GM12878 (cell line): ENCODE data around the gene PLA2G3. TPM values are rescaled to one million over a fixed set of nuclear protein-coding genes. Genes with fewer than 3 reads are reported as not detected.
"Not testable (repeated sequence)": the region's sequence is repeated elsewhere in the genome, so short reads cannot be mapped to it uniquely, and the experiment has no call there.

Experiments
- ATAC-seq: fragments of 200-7000 bp; cut with Tn5 transposase; 3 replicates; pipeline ENCODE4 v1.9.1; 2020; ENCODE audit warnings: mild to moderate bottlenecking, moderate library complexity
- BruUV-seq: library from RNA; stranded (reverse); fragments of 400-500 nt; replicated peaks from 2 replicates; lab custom pipeline; 2021; lab: Mats Ljungman, UMichigan
- CTCF ChIA-PET: fragments of 300-600 bp; sonication (Branson Sonifier 250); formaldehyde crosslinking; extraction: SDS; loops from one replicate; lab custom pipeline; 2021; ENCODE audit warnings: inconsistent platforms; lab: Yijun Ruan, JAX
- POLR2A ChIA-PET: fragments of 350-600 bp; formaldehyde crosslinking; extraction: SDS; loops from one replicate; lab custom pipeline; 2021; ENCODE audit warnings: inconsistent platforms; lab: Charles Lee
- RAD21 ChIA-PET: fragments of 300-600 bp; sonication (Branson Sonifier 250); formaldehyde crosslinking; loops from one replicate; lab custom pipeline; 2023; ENCODE audit warnings: antibody characterized with exemption; ENCODE audit not compliant: unreplicated experiment; lab: Charles Lee
- SMC1A ChIA-PET: fragments of 300-600 bp; sonication (Branson Sonifier 250); formaldehyde crosslinking; loops from one replicate; lab custom pipeline; 2023; ENCODE audit not compliant: unreplicated experiment, uncharacterized antibody; lab: Charles Lee
- DNase-seq: peaks from one replicate; pipeline ENCODE4 v3.0.0-alpha.2; 2011; ENCODE audit warnings: low read depth, low spot score
- FAIRE-seq: peaks from 3 replicates; lab custom pipeline; 2011; peaks lifted over from hg19 to GRCh38; lab: Jason Lieb, UNC
- H2AFZ ChIP-seq: 2 replicates; pipeline ENCODE4 v1.6.0; 2011; ENCODE audit warnings: low read depth, low read length, control low read depth; ENCODE audit not compliant: control insufficient read depth
- H3K27ac ChIP-seq: 2 replicates; pipeline ENCODE4 v1.5.1; 2011; ENCODE audit warnings: control low read depth; ENCODE audit not compliant: control insufficient read depth, insufficient read depth
- H3K27me3 ChIP-seq, 2 experiments: replicated peaks in 1 of 2; 2 replicates each; pipeline versions ENCODE4 v1.6.0 to v1.6.1; 2011; ENCODE audit warnings: low read length in 1 of 2; ENCODE audit not compliant: control insufficient read depth in 2 of 2, insufficient read depth in 2 of 2
- H3K36me3 ChIP-seq, 2 experiments: 2 replicates each; pipeline ENCODE4 v1.5.1; 2011; ENCODE audit warnings: low read length in 1 of 2; ENCODE audit not compliant: control insufficient read depth in 2 of 2, insufficient read depth in 2 of 2
- H3K4me1 ChIP-seq: 2 replicates; pipeline ENCODE4 v1.6.1; 2011; ENCODE audit warnings: mild to moderate bottlenecking, low read length, moderate library complexity, mixed read lengths; ENCODE audit not compliant: control insufficient read depth, insufficient read depth
- H3K4me2 ChIP-seq: 2 replicates; pipeline ENCODE4 v1.6.0; 2011; ENCODE audit warnings: control low read depth; ENCODE audit not compliant: control insufficient read depth, insufficient read depth
- H3K4me3 ChIP-seq: fragments of 200-600 bp; sonication (generic); 2 replicates; pipeline ENCODE4 v1.5.1; 2016
- H3K79me2 ChIP-seq: 2 replicates; pipeline ENCODE4 v1.6.0; 2011; ENCODE audit warnings: low read length; ENCODE audit not compliant: control insufficient read depth, insufficient read depth
- H3K9ac ChIP-seq: 2 replicates; pipeline ENCODE4 v1.8.0; 2011; ENCODE audit warnings: low read length, control low read depth, mixed read lengths; ENCODE audit not compliant: control insufficient read depth, insufficient read depth
- H3K9me3 ChIP-seq: replicated peaks from 3 replicates; pipeline ENCODE4 v1.5.1; 2011; ENCODE audit warnings: mild to moderate bottlenecking, low read length; ENCODE audit not compliant: control insufficient read depth, insufficient read depth
- H4K20me1 ChIP-seq: 2 replicates; pipeline ENCODE4 v1.6.0; 2011; ENCODE audit not compliant: control insufficient read depth, insufficient read depth
- ETV6 ChIP-seq, 2 experiments: fragments of 450-650 bp in 1 of 2; IDR thresholded peaks in 1 of 2; conservative IDR thresholded peaks in 1 of 2; 2 replicates each; pipeline ENCODE4 v1.6.1; 2014; ENCODE audit warnings: antibody characterized with exemption in 1 of 2, borderline replicate concordance in 1 of 2, low read depth in 1 of 2, mild to moderate bottlenecking in 1 of 2, moderate library complexity in 1 of 2
- WGBS: methylation state at CpG from one replicate; pipeline ENCODE4 v1.1.6; 2016; ENCODE audit warnings: low lambda C conversion rate; ENCODE audit not compliant: insufficient replicate concordance, insufficient coverage; ENCODE audit errors: missing lambda C conversion rate; 5-methylcytosine and 5-hydroxymethylcytosine counted together
- in situ Hi-C: fragments of 300-500 bp; cut with MboI; formaldehyde crosslinking; loops from 9 replicates; pipeline ENCODE4 v1.14.3; 2018; ENCODE audit warnings: mixed read lengths
- intact Hi-C: fragments of 100-400 bp; cut with micrococcal nuclease; formaldehyde crosslinking; loops from one replicate; pipeline ENCODE4 v1.14.2; 2022; ENCODE audit not compliant: unreplicated experiment
- polyA plus RNA-seq, 11 experiments: library from polyadenylated mRNA; depleted of rRNA in 4 of 11; unstranded in 6 of 11; stranded (reverse) in 5 of 11; fragments of >200 nt; fragmentation: Nextera tagmentation in 4 of 11; fragmentation: Illumina TruSeq in 1 of 11; extraction: Ambion mirVana in 4 of 11; extraction: Trizol in 1 of 11; gene quantifications; 1 replicate in 1 of 11; 2 replicates in 10 of 11; pipeline versions ENCODE4 v1.2.1 to v1.2.3, GENCODE V29; 2011 to 2016; ENCODE audit warnings: inconsistent platforms in 2 of 11, missing spikeins in 2 of 11, low read depth in 1 of 11
- total RNA-seq, 4 experiments: library from RNA; depleted of rRNA in 3 of 4; stranded (reverse); fragments of >200 nt in 3 of 4; fragmentation: Illumina TruSeq in 1 of 4; extraction: Trizol in 1 of 4; gene quantifications; 2 replicates each; pipeline versions ENCODE4 v1.2.1 to v1.2.3, GENCODE V29; 2013 to 2021
- TF ChIP-seq, protein P1 (sequence below): fragments of 450-650 bp; IDR thresholded peaks from 2 replicates; pipeline ENCODE4 v1.6.1; 2016; ENCODE audit warnings: mild to moderate bottlenecking
- TF ChIP-seq, protein P2 (sequence below): fragments of 450-650 bp; IDR thresholded peaks from 2 replicates; pipeline ENCODE4 v1.6.1; 2017; ENCODE audit warnings: mild to moderate bottlenecking

The PLA2G3 gene
- total and polyA plus RNA-seq, 10 of the 15 experiments (the other 5 are each of a cell fraction or from before 2014, with no cell fraction given): 0.04 TPM; not detected in 9

DNA sequence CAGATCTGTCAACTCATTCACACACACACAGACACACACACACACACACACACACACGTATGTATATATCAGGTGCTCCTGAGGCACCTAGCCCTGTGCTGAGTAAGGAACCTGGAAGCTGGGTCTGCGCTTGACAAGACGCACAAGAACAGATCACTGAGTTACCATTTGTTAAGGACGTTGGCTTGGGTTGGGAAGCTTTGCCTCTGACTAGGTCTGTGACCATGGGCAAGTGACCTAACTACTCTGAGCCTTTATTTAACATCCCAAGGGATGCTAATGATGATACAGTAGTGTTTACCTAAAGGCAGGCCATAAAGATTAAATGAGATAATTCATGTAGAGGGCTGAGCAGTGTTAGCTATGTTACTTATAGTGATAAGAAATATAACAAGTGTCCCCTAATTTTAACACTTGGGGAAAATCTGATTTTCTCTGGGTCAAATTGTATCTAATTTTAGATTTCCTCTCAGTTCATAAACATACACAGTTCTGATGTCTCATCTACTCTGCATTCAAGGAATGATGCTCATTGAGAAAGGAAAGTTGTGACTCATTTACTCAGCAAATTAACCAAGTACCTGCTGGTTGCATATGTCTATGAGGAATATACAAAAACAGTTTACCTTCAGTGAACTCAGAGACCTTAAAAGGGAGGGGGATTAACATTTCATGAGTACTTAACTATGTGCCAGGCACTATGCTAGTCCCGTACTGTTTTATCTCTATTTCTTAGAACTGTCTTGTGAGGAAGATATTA is 33.3 kb upstream of the PLA2G3 start (continued):
- no peak for TF ChIP-seq ETV6 (conservative IDR thresholded peaks at IDR 0.05 in 1 of 2, IDR thresholded peaks at IDR 0.05 in 1 of 2; ENCODE audit: borderline replicate concordance in 1 of 2, low read depth in 1 of 2)

DNA sequence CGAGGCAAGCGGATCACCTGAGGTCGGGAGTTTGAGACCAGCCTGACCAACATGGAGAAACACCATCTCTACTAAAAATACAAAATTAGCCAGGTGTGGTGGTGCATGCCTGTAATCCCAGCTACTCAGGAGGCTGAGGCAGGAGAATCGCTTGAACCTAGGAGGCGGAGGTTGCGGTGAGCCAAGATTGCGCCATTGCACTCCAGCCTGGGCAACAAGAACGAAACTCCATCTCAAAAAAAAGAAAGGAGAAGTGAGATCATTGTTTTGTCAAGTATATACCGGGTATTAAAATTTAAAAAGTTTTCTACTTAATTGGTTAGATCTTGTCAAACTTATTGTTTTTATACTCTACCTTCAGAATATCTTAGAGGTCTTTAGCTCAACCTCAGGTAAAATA is 31.4 kb upstream of the PLA2G3 start:
- H2AFZ ChIP-seq, H3K4me1 ChIP-seq, H3K27me3 ChIP-seq, FAIRE-seq, H3K4me2 ChIP-seq, H3K4me3 ChIP-seq, DNase-seq, H3K9me3 ChIP-seq, ATAC-seq, H3K79me2 ChIP-seq, H3K27ac ChIP-seq, BruUV-seq, SMC1A ChIA-PET, H4K20me1 ChIP-seq, H3K36me3 ChIP-seq, H3K9ac ChIP-seq, intact Hi-C loops, CTCF ChIA-PET, in situ Hi-C loops, RAD21 ChIA-PET, POLR2A ChIA-PET: not testable (repeated sequence)
- 82% methylated on average over 5 of the region's 9 CpGs for WGBS
- TF ChIP-seq, protein P1, sequence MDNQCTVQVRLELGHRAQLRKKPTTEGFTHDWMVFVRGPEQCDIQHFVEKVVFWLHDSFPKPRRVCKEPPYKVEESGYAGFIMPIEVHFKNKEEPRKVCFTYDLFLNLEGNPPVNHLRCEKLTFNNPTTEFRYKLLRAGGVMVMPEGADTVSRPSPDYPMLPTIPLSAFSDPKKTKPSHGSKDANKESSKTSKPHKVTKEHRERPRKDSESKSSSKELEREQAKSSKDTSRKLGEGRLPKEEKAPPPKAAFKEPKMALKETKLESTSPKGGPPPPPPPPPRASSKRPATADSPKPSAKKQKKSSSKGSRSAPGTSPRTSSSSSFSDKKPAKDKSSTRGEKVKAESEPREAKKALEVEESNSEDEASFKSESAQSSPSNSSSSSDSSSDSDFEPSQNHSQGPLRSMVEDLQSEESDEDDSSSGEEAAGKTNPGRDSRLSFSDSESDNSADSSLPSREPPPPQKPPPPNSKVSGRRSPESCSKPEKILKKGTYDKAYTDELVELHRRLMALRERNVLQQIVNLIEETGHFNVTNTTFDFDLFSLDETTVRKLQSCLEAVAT: peak; percentile 65; the same call in 1 of the 2 replicates
- TF ChIP-seq, protein P2, sequence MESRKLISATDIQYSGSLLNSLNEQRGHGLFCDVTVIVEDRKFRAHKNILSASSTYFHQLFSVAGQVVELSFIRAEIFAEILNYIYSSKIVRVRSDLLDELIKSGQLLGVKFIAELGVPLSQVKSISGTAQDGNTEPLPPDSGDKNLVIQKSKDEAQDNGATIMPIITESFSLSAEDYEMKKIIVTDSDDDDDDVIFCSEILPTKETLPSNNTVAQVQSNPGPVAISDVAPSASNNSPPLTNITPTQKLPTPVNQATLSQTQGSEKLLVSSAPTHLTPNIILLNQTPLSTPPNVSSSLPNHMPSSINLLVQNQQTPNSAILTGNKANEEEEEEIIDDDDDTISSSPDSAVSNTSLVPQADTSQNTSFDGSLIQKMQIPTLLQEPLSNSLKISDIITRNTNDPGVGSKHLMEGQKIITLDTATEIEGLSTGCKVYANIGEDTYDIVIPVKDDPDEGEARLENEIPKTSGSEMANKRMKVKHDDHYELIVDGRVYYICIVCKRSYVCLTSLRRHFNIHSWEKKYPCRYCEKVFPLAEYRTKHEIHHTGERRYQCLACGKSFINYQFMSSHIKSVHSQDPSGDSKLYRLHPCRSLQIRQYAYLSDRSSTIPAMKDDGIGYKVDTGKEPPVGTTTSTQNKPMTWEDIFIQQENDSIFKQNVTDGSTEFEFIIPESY: peak; percentile 74; the same call in 1 of the 2 replicates
